GM18520 (cell line): Measurements from ENCODE around the gene TREM1.
"Not testable (repeated sequence)": the region's sequence is repeated elsewhere in the genome, so short reads cannot be mapped to it uniquely, and the experiment has no call there.

Experiments used
- ATAC-seq: cut with Tn5 transposase; IDR thresholded peaks from one replicate; pipeline ENCODE4 v1.9.1; 2021; ENCODE audit not compliant: unreplicated experiment

TREM1 gene

DNA sequence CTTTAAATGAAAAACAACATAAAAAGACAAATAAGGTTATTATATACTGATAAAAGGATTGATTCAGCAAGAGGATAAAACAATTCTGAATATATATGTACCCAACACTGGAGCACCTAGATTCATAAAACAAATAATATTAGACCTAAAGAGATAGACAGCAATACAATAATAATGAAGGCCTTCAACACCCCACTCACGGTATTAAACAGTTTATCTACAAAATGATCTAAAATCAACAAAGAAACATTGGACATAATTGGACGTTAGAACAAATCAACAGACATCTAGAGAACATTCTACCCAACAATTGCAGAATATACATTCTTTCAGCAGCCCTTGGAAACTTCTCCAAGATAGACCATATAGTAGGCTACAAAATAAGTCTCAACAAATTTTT lies 24.1 kb downstream of the TREM1 start:
- no peak for ATAC-seq

DNA sequence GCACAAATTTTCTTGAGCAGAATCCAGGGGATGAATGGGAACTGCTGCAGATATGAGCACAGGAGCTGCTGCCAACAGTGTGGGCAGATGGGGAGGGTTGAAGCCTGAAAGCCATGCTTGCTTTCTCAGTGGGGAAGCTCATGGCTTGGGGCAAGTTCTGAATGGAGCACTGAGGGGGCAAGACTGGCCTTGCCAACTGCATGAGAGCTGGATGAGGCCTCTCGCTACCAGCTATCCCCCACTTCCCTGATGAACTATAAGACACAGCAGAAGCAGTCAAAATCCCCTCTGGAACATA lies 28.3 kb downstream of the TREM1 start:
- no peak for ATAC-seq

DNA sequence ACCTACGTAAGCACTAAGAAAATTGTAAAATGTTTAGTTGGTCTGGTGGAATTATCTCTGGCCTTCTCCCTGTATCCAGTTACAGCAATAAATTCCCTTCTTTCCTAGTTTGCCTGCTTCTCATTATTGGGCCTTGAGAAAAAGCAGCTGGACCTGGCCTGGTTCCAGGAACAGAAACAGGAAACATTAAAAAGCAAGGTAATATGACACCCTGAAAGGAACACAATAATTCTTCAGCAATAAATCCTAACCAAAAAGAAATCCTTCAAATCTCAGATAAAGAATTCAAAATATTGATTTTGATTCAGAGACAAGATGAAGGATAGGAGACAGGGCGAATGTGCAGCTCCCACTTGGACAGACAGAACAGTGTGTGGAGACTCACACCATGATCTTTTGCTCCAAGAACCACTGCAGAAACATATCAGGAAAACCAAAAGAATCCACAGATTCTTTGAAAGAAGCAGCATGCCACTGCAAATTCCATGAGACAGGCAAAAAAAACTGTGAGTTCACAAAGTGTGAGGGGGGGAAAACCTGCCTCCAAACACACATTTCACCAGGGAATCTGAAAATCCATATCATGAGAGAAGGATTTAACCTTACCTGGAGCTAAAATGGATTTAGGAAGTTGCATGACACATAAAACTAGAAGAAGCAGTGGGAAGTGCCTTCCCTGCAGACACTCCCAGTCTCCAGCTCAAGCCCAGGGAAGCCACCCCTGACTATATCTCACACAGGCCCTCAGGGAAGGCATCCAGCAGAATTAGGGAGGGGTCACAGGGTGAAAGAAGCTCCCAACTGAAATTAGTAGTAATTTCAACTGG lies 28.9 kb downstream of the TREM1 start:
- ATAC-seq, result no peak

DNA sequence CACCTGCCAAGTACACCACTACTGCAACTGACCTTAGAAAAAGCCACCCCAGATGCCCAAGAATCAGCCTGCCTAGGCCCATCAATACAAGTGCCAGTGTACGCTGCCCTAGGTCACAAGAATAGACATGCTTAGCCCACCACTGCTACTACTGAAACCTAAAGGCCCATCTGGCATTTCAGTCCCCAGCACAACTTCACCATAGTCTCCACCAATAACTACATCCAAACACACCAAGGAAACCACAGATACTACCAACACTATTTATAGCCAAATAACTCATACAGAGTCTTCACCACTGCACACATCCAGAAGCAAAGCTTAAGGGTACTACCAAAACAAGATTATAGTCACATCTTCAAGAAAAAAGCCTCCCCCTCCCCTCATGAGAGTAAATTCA lies 30.1 kb downstream of the TREM1 start:
- ATAC-seq, result no peak

DNA sequence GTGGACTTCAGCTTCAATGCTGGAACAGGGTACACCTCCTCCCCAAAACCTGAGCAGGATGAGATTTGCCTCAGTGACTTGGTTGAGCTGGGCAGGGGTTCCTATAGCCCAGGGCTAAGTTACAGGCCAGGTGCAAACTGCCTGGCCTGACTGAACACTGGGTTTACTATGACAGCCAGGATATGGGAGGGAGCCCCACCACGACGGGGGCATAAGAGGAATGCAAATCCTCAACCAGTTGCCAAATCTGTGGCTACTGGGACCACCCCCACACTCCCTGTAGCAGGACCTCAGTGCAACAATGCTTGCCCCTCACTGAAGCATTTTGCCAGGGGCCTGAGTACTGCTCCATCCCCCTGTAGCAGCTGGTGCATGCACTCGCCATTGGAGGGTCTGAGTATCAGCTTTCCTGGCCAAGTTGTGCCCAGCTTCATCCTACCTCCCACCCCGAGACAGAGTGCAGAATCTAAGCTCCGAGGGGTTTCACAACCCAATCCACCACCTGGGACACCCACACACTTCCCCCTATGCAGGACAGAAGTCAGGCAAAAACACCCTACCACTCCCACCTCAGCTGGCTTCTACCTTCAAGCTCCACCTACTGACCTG lies 30.7 kb downstream of the TREM1 start:
- ATAC-seq, result no peak

DNA sequence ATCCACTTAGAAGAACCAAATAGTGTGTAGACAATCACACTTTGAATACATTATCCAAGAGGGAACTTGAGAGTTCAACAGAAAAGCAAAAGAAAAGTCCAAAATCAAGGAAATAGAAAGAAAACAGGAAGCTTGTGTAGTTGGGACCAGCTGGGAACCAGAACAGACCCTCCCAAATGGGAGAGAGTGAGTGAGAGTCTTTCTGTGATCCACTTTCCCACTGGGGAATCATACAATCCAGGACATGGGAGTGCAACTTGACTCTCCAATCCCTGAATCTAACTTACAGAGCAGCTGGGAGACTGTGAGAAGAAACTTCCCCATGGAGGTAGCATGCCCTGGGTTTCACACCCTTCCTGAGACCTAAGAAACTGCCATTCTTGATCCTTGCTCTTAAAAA lies 31.4 kb downstream of the TREM1 start:
- ATAC-seq, result no peak

DNA sequence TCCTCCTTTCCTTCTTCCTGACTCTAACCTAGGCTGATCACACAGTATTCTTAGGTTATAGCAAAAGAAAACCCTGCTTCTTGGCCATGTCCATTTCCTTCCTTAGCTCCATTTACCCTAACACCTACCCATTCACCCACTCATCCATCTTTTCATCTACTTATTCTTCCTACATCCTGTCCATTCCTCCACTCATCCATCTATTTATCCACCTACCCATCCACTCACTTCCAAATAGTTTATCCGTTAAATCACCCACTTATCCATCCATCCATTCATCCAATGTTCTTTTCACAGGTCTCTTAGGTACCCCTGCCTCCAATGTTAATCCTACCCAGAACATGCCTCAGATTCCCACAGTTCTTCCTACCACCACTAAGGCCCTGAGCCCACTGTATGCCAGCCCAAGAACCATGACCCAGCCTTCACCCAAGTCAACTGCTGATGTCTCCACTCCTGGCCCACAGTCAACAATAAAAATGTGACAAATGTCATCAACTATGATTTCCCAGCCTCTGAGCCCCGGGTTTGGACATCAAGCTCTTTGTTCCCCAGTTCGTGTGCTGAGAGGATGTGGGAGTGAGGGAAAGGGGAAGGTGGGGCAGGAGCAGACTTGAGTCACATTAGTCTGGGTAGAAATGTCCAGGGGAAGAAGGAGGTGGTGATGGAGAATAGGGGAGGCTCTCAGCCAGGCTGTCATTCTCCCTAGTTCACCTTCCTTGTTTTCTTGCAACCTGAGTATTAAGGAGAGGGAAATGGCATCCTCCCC lies 33.9 kb downstream of the TREM1 start:
- no peak for ATAC-seq

DNA sequence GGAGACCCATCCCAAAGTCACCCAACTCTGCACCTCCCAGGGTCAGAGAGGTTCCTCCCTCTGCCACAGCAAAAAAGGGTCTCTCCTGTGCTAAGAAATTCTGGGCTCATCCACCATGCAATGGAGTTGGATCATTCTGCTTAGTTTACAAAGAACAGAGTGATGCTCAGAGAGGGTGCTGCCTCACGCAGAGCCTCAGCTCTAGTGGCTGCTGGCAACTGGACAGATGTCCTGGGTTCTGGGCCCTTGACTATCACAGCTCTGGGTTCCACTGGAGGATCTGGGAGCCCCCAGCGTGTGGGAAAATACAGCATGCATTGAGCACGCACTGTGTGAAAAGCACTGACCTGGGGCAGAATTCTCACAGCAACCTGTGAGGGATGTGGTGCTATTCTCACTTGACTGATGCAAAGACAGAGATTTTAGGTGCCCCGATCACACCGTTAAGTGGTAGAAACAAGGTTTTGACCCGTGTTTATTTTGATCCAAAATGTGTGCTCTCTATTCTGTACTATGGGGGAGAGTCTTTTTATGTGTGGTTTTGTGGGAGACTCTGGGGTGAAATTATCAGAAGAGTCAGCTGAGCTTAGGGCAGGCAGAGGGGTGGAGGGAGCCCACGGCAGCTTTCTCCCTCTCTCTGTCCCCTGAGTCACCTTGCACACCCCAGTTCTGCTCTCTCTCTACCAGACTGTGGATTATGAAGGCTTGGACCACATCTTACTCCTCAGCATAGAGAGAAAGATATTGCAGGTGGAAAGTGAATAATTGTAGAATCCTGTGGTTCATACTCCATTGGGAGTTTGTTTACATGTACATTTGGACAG lies 38.4 kb downstream of the TREM1 start:
- no peak for ATAC-seq

DNA sequence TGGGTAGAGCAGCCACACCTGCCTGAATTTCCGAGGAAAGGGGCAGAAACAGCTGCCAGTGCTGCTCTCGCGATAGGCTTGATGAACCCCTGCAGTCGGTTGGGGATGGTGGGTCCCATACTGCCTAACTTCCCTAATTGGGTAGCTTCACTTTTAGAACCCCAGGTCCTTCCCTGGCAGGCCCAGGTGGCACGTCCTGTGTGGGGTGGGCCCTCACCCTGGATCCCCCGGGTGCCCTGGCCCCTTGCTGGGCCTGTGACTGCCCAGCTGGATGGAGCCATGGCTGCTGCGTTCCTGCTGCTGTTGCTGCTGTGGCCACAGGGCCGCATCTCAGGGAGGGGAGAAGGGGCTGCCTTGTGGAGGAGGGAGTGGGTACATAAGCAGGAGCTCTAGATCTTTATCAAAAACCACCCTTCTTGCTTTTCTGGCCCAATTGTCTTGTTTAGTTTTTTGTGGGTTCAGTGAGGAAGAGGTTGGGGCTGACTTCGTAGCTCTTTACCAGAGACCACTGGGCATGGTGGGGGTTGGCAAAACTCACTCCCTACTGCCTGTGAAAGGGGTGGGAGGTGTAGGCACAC lies 39.1 kb downstream of the TREM1 start:
- ATAC-seq, result no peak

DNA sequence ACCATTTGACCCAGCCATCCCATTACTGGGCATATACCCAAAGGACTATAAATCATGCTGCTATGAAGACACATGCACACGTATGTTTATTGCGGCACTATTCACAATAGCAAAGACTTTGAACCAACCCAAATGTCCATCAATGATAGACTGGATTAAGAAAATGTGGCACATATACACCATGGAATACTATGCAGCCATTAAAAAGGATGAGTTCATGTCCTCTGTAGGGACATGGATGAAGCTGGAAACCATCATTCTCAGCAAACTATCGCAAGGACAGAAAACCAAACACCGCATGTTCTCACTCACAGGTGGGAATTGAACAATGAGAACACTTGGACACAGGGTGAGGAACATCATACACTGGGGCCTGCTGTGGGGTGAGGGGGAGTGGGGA lies 40.0 kb downstream of the TREM1 start:
- not testable (repeated sequence) for ATAC-seq

DNA sequence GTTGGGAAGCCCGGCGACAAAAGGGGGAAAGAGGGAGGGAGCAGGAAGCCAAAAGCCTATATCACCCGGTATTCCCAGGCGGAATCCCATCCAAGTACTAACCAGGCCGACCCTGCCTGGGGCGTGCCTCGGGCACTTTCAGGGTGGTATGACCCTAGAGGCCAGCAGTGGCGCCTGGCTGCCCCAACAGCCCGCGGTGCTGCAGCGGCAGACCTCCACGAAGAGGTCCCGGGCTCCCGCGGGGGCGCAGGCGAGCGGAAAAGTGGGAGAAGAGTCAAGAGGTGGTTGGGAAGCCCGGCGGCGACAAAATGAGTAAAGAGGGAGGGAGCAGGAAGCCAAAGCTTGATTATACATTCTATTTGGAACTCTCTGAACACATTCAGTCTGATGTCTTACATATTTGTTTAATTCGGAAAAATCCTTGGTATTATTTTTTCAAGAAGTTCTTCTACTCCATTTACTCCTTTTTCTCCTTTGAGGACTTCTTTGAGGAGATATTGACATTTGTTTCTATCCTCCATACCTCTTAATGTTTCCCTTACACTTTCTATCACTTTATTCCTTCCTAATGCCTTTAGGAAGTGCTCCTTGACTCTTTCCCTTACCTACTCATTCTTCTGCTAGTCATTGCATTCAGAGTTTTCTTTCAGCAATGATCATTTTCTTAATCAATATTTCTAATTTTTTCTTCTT lies 46.9 kb downstream of the TREM1 start:
- no peak for ATAC-seq

DNA sequence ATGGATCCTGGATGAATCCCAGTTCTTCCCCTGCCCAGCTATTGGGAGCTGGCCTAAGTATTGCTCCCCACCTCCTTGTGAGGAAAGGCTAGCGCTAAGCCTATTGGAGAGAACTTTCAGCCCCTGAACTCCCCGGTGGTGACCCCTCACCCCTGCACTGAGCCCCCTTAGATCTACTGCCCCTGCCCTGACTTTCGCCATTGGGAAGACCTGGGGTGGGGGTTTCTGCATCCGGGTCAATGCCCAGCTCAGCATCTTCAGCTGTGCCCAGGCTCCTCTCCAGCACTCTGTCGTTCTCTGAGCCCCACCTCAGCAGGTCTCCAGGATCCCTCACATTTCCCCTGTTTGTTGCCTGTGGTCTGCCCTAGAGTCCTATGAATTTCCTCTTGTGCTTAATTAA lies 49.4 kb downstream of the TREM1 start:
- no peak for ATAC-seq

DNA sequence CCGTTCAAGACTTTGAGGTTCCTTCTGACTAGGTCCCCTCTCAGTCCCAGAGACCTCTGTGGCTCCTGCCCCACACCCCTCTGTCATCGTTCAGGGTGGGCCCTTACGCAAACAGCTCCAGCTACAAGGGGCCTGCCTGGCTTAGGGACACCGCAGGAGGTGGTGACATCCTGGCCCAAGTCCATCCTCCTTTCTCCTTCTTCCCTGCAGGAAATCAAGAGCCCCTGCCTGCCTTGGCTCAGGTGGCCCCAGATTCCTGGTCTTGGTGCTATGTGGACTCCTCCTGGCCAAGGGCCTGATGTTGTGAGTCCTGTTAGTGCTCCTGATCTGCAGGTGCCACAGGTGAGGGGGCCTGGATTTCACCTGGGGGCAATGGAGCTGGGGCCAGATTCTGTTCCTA lies 50.2 kb downstream of the TREM1 start:
- no peak for ATAC-seq

DNA sequence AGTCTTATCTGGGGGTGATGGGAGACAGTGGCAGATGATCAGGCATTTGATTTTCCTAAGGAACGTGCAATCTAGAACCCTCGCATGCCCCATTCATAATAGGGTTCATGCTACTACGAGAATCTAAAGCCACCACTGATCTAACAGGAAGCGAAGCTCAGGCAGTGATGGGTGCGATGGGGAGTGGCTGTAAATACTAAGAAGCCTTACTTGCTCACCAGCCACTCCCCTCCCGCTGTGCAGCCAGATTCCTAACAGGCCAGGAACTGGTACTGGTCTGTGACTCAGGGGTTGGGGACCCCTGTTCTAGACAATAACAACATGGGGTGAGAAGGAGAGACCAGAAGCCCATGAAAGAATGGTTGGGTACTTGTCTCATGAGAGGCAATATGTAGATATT lies 53.8 kb downstream of the TREM1 start:
- ATAC-seq, result no peak

DNA sequence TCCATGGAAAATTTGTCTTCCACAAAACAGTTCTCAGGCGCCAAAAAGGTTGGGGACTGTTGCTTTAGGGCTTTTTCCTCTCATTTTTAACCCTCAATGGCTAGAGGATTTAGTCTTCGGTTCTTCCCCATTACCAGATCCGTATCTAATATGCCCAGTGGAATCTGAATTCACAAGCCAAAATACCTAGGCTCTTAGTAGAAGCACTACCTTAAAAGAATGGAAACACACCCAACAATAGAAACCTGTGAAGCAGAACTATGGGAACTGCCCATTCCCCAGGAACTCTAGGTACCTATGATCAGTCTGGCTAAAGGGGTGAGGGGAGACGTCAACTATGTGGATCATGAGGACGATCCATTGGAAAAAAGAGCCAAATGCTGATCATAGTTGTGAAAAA lies 55.2 kb downstream of the TREM1 start:
- ATAC-seq, result no peak

DNA sequence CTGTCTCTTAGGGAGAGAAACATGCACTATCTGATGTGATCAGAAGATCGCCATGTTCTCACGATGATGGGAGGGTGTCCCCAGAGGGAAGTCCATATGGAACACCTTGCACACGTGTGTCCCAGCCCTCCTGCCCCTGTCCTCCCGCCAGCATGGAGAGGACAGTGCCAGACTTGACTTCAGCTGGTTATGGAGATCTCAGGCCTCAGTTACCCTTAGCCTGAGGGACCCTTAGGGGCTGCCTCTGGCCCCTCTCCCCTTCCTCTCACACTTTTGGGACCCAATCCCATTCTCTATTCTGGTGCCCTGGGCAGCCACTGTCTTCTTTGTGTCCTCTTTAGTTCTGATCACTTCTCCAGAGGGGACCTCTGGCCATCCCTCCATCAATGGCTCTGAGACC lies 56.8 kb downstream of the TREM1 start:
- ATAC-seq, result no peak

DNA sequence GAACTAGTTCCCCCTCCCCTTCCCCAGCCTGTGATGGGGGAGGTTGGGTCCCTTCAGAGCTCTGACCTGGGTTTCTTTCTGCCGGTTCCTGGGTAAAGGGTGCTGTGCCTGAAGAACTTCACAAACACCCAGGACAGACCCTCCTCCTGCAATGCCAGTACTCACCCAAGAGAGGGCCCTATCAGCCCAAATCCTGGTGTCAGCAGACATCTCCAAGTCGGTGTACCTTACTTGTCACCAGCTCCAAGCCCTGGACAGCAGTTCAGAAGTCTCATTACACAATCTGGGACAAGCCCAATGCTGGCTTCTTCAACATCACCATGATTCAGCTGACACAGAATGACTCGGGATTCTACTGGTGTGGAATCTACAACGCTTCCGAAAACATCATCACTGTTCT lies 57.9 kb downstream of the TREM1 start:
- no peak for ATAC-seq

DNA sequence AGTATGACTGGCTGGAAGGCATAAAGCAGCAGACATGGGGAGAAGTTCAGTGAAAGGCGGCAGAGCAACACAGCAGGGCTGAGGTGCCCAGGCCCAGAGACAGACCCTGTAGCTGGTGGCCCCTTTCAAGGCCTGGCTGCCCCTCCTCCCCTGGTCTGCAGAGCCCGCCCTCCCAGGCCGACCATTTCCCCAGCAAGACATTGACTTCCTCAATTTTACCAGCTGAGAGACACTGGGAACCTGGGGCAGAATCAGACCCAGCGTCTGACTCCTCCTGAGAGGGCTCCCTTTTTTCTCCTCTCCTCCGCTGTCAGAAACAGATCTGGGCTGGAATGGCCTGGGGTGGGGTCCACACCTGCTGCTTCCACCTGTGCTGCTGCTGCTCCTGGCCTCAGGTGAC lies 58.4 kb downstream of the TREM1 start, which contains the start of gene TREML4:
Gene TREML4, plus strand, starts transcription at position 254 of the 400 bp plus-strand sequence. Its CDS starts 79 bp downstream, at position 333.
- ATAC-seq, result no peak

DNA sequence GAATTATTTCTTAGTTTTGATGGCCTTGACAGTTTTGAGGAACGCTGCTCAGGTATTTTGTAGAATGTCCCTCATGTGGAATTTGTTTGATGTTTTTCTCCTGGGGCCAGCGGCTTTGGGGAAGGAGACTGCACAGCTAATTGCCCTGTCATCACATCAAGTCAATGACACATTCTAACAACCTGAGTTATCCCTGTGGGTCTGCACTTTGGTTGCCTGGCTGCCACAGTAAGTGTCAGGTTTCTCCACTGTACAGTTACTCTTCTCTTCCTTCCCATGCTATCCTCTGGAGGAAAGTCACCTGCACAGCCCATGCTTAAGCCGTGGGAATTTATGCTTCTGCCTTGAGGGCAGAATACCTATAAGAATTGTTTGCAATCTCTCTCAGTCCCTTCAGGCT lies 59.7 kb downstream of the TREM1 start:
- no peak for ATAC-seq

DNA sequence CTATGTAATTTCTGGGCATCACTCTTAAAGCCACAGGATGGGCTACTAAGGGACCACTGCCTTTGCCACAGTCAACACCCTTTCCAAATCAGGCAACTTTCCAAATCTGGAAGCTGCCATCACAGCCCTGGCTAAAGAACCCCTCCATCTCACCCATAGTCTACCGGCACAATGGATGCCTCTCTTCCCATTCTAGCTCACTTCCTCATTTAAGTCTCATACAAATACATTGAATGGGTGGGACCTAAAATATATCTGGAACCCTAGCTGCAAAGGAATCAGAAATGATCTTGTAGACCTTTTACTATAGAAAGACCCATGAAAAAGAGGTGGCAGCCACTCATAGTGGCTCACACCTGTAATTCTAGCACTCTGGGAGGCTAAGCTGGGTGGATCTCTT lies 61.7 kb downstream of the TREM1 start:
- ATAC-seq, result no peak
